ENCODE data around the gene ZNF581. TPM values are rescaled to one million over a fixed set of nuclear protein-coding genes. Genes with fewer than 3 reads are reported as not detected.
A peak's percentile ranks its signal among the peaks of the same experiment; 100 is the strongest.

The ZNF581 gene
- total RNA-seq, 1 donor from 2014 or later, result 27.2 TPM

- peak within 1 kb of the TSS; percentile 82 for H3K4me3 ChIP-seq (ENCODE audit: low read depth, low read length)
- TF ChIP-seq CTCF (conservative IDR thresholded peaks at IDR 0.05; ENCODE audit: low read depth, low read length), result no peak
- peak; percentile 85 for DNase-seq (ENCODE audit: low read depth)
Observed at GRCh38 chr19:55599468-55599841, 44.0 kb upstream of the ZNF581 start, which contains the start of gene FIZ1. FIZ1 (minus strand) TSS chr19:55599517; CDS start chr19:55597865, 1,652 bp downstream.

- DNase-seq (ENCODE audit: low read depth), result no peak
- peak within 1 kb of the TSS; percentile 82 for H3K4me3 ChIP-seq (ENCODE audit: low read depth, low read length)
- TF ChIP-seq CTCF (conservative IDR thresholded peaks at IDR 0.05; ENCODE audit: low read depth, low read length), result no peak
Observed at GRCh38 chr19:55599842-55600661, 43.4 kb upstream of the ZNF581 start, which contains the start of gene ZNF524. ZNF524 (plus strand) TSS chr19:55600288; CDS start chr19:55602113, 1,825 bp downstream.

- no peak for TF ChIP-seq CTCF (conservative IDR thresholded peaks at IDR 0.05; ENCODE audit: low read depth, low read length)
- DNase-seq (ENCODE audit: low read depth), result no peak
- H3K4me3 ChIP-seq (ENCODE audit: low read depth, low read length), result peak overlapping the region; percentile 82
Observed at GRCh38 chr19:55600662-55601028, 42.8 kb upstream of the ZNF581 start.

GRCh38 chr19:55601084-55601483 is 42.4 kb upstream of the ZNF581 start:
- no peak for TF ChIP-seq CTCF (conservative IDR thresholded peaks at IDR 0.05; ENCODE audit: low read depth, low read length)
- peak overlapping the region; percentile 82 for H3K4me3 ChIP-seq (ENCODE audit: low read depth, low read length)
- no peak for DNase-seq (ENCODE audit: low read depth)

- no peak for DNase-seq (ENCODE audit: low read depth)
- no peak overlapping the region for H3K4me3 ChIP-seq (ENCODE audit: low read depth, low read length)
- TF ChIP-seq CTCF (conservative IDR thresholded peaks at IDR 0.05; ENCODE audit: low read depth, low read length), result no peak
Observed at GRCh38 chr19:55602104-55603001, 41.1 kb upstream of the ZNF581 start.

GRCh38 chr19:55603115-55603514 is 40.3 kb upstream of the ZNF581 start:
- no peak for TF ChIP-seq CTCF (conservative IDR thresholded peaks at IDR 0.05; ENCODE audit: low read depth, low read length)
- DNase-seq (ENCODE audit: low read depth), result no peak
- no peak overlapping the region for H3K4me3 ChIP-seq (ENCODE audit: low read depth, low read length)
